Renal pelvis (tissue), 12 donors: ENCODE results near the gene ELOVL2. TPM values are rescaled to one million over a fixed set of nuclear protein-coding genes. Genes with fewer than 3 reads are reported as not detected.
"Not testable (repeated sequence)": the region's sequence is repeated elsewhere in the genome, so short reads cannot be mapped to it uniquely, and the experiment has no call there.

Experiments
- DNase-seq: peaks from one replicate; pipeline ENCODE4 v3.0.0-alpha.2; 2013
- long read RNA-seq, 16 experiments: transcript quantifications; one replicate each; lab custom pipeline, GENCODE V29; 2026
- polyA plus RNA-seq, 3 donors: library from polyadenylated mRNA; unstranded; fragments of 120-200 nt; gene quantifications; one replicate each; pipeline ENCODE4 v1.2.1, GENCODE V29; 2013; ENCODE audit not compliant: insufficient read length in 3 of 3

ELOVL2 gene, protein sequence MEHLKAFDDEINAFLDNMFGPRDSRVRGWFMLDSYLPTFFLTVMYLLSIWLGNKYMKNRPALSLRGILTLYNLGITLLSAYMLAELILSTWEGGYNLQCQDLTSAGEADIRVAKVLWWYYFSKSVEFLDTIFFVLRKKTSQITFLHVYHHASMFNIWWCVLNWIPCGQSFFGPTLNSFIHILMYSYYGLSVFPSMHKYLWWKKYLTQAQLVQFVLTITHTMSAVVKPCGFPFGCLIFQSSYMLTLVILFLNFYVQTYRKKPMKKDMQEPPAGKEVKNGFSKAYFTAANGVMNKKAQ
- polyA plus RNA-seq = 10 to 100 TPM in 1 of 3 donors, 1 to 10 TPM in 2; 9.0 to 10.0 (median 9.8) TPM
- long read RNA-seq, donor 1, partial matches to known transcripts = 0 of 1 reads
- long read RNA-seq, donor 1, other reads (novel, unspliced or antisense) = 0 of 1 reads
- long read RNA-seq, donor 2, transcript ELOVL2-201 (8 exons, 3,997 nt) = major isoform, 10 of 10 reads
- long read RNA-seq, donor 2, partial matches to known transcripts = 0 of 10 reads
- long read RNA-seq, donor 2, other reads (novel, unspliced or antisense) = 0 of 10 reads
- long read RNA-seq, donor 3, partial matches to known transcripts = 0 of 3 reads
- long read RNA-seq, donor 3, other reads (novel, unspliced or antisense) = 0 of 3 reads
- long read RNA-seq, donor 4, partial matches to known transcripts = 0 of 1 reads
- long read RNA-seq, donor 4, other reads (novel, unspliced or antisense) = 0 of 1 reads
- long read RNA-seq, donor 5 = 0 reads
- long read RNA-seq, donor 6, partial matches to known transcripts = 0 of 1 reads
- long read RNA-seq, donor 6, other reads (novel, unspliced or antisense) = 0 of 1 reads
- long read RNA-seq, donor 7, partial matches to known transcripts = 0 of 4 reads
- long read RNA-seq, donor 7, other reads (novel, unspliced or antisense) = 0 of 4 reads
- long read RNA-seq, donor 8 = 0 reads
- long read RNA-seq, donor 9, partial matches to known transcripts = 0 of 1 reads
- long read RNA-seq, donor 9, other reads (novel, unspliced or antisense) = 0 of 1 reads
- long read RNA-seq, donor 10, partial matches to known transcripts = 0 of 3 reads
- long read RNA-seq, donor 10, other reads (novel, unspliced or antisense) = 0 of 3 reads
- long read RNA-seq, donor 11, partial matches to known transcripts = 0 of 2 reads
- long read RNA-seq, donor 11, other reads (novel, unspliced or antisense) = 0 of 2 reads
- long read RNA-seq, donor 12, partial matches to known transcripts = 0 of 3 reads
- long read RNA-seq, donor 12, other reads (novel, unspliced or antisense) = 0 of 3 reads
- long read RNA-seq, donor 13 = 0 reads
- long read RNA-seq, donor 14, partial matches to known transcripts = 0 of 3 reads
- long read RNA-seq, donor 14, other reads (novel, unspliced or antisense) = 0 of 3 reads
- long read RNA-seq, donor 15, partial matches to known transcripts = 0 of 3 reads
- long read RNA-seq, donor 15, other reads (novel, unspliced or antisense) = 0 of 3 reads
- long read RNA-seq, donor 16, partial matches to known transcripts = 0 of 2 reads
- long read RNA-seq, donor 16, other reads (novel, unspliced or antisense) = 0 of 2 reads

DNA sequence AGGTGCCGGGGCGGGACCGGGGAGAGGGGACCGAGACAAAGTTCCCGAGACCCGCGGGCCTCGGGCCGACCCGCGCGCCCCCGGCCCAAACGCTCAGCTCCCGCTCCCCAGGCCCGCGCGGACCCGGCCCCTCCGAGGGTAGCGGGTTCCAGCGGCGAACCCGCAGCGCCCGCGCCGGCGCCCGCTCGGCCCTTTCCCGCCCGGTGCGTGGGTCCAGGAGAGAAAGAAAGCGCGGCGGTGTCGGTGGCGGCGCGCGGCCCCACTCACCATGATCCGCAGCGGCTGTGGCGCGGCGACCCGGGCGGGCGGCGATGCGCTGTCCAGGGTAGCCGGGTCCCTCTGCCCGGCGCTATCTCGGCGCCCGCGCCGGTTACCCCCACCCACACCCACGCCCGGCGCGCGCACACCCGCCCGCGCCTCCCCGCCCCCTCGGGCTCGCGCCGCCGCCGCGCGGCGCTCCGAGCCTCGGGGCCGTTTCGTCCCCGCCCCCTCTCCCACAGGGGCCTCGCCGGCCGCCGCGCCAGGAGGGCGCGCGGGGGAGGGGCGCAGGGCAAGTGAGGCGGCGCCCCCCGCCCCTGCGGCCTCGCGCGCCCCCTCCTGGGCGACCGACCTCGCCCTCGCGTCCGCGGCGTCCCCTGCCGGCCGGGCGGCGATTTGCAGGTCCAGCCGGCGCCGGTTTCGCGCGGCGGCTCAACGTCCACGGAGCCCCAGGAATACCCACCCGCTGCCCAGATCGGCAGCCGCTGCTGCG lies at the start of gene ELOVL2:
TSS of gene ELOVL2 (minus strand) at position 345 of the 751 bp plus-strand sequence. CDS start at position 270, 75 bp downstream.
- DNase-seq = peak; percentile 47

DNA sequence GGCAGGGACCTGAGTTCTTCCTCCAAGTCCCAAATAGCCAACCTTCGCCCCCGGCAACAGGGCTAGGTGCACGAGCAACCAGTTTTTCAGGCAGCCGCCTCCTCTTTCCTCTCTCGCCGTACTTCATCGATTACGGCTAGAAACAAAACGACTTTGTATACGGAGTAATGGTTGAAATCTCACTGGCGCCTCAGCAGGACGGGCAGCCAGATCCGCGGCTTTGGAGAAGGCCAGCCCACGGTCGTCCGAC lies 49.2 kb upstream of the ELOVL2 start:
- no peak for DNase-seq

DNA sequence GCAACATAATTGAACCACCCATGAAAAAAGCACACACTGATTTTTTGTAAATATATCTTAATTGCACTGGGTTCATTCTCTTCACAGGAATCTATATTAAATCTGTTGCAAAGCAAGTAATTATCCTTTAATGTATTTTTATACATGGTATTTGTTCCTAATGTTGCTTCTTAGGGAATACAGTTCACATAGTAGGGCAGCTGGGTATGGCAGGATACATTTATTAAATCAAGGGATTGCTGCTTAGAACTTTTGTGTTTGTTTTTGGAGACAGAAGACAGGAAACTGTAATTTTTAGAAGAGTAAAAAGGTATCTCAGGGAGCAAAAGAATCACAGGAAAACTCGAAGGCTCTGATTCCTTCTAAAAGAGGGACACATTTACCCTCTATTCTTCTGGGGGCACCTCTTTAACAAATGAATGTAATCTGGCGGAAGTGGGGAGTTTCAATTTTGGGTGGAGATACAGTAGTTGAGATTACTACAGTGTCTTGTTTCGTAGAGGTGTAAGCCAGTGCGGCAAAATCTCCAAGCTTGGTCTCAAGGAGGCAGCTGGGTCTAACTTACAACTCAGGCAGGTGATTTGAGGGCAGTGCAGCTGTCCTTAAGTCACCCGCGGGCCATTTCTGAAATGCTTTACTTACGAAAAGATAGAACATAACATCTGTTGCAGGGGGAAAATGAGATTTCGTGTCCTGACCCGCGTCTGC lies 48.7 kb upstream of the ELOVL2 start:
- no peak for DNase-seq

DNA sequence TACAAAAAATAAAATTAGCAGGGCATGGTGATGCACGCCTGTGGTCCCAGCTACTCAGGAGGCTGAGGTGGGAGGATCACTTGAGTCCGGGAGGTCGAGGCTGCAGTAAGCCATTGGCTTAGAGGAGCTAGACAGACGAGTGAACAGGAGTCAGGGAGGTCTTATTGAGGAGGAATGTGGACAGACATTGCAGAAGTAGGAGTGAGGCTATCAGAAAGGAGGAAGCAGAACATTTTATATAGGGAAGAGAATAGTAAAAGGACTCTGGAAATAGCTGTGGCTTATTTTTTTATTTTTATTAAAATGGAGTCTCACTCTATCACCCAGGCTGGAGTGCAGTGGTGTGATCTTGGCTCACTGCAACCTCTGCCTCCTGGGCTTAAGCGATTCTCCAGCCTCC lies 47.0 kb upstream of the ELOVL2 start:
- not testable (repeated sequence) for DNase-seq

DNA sequence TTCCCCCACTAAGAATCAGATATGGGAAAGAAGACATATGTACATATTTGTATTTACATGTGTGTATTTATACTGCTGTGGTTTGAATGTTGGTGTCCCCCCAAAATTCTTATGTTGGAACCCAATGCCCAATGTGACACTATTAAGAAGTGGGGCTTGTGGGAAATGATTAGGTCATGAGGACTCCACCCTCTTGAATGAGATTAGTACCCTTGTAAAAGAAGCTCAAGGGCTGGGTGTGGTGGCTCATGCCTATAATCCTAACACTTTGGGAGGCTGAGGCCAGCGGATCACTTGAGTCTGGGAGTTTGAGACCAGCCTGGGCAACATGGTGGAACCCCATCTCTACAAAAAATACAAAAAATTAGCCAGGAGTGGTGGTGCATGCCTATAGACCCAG lies 45.6 kb upstream of the ELOVL2 start:
- DNase-seq = no peak

DNA sequence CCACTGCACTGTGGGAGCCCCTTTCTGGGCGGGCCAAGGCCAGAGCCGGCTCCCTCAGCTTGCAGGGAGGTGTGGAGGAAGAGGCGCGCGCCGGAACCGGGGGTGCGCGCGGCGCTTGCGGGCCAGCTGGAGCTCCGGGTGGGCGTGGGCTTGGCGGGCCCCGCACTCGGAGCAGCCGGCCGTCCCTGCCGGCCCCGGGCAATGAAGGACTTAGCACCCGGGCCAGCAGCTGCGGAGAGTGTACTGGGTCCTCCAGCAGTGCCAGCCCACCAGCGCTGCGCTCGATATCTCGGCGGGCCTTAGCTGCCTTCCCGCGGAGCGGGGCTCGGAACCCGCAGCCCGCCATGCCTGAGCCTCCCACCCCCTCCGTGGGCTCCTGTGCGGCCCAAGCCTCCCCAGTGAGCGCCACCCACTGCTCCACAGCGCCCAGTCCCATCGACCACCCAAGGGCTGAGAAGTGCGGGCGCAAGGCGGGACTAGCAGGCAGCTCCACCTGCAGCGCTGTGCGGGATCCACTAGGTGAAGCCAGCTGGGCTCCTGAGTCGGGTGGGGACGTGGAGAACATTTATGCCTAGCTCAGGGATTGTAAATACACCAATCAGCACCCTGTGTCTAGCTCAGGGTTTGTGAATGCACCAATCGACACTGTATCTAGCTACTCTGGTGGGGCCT lies 43.2 kb upstream of the ELOVL2 start:
- DNase-seq = not testable (repeated sequence)

DNA sequence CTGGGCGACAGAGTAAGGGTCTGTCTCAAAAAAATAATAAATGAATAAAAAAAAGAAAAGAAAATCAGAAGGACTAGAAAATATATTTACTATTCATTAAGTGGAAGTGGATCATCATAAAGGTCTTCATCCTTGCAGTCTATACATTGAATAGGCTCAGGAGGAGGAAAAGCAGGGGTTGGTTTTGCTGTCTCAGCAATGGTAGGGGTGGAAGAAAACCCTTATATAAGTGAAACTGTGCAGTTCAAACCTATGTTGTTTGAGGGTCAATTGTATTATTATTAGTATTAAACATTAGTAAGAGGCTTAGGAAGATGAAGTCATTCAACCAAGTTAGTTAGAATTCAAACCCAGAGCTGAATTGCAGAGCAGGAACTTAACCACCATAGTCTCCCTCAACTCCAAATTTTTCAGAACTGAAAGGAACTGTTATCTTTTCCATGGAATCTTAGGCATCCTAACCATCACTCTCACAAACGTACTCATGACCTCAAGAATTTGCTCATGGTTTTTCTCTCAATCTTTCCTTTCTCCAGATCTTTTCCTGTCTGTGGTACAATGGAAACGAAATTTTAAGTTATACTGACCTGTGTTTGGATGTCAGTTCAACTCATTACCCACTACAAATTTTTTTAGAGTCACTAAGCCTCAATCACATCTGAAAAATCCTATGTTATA lies 41.8 kb upstream of the ELOVL2 start:
- DNase-seq = no peak

DNA sequence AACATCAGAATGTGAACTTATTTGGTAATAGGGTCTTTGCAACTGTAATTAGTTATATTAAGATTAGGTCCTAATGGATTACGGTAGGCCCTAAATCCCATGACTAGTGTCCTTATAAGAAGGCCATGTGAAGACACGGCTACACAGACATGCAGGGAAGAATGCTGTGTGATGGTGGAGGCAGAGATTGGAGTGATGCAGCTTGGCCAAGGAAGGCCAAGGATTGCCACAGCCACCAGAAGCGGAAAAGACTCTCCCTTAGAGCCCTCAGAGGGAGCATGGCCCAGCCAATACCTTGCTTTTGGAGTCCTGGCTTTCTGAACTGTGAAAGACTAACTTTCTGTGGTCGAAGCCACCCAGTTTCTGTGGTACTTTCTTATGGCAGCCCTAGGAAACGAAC lies 39.9 kb upstream of the ELOVL2 start:
- DNase-seq = no peak

DNA sequence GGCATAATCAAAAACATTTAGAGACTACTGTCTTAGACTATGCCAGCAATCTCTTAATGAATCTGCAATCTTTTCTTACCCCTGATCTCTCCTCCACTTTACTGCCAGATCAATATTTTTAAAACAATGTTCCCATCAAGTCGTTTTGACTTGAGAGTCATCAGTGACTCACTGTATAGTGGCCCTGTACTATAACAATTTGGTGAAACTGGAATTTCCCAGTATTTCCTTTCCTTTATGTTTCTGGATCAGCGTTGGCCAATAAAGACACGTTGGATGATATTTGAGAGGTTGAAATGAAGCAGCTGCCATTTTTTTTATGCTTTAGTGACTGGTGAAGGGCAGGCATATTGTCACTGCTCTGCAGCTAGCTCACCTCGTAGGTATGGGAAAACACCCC lies 39.4 kb upstream of the ELOVL2 start:
- no peak for DNase-seq

DNA sequence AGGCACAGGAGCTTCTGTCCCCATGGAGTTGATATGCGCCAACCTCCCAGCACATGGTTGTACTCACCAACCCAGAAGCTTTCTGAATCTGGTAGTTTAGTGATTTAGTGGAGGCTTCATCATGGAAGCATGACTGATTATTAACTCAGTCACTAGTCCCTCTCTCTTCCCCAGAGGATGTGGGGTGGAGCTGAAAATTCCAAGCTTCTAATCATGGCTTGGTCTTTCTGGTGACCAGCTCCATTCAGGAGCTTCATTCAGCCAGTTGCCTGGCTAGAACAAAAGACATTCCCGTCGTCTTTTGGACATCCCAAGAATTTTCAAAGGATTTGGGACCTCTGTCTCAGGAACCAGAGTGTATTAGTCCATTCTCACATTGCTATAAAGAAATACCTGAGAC lies 36.2 kb upstream of the ELOVL2 start:
- no peak for DNase-seq

DNA sequence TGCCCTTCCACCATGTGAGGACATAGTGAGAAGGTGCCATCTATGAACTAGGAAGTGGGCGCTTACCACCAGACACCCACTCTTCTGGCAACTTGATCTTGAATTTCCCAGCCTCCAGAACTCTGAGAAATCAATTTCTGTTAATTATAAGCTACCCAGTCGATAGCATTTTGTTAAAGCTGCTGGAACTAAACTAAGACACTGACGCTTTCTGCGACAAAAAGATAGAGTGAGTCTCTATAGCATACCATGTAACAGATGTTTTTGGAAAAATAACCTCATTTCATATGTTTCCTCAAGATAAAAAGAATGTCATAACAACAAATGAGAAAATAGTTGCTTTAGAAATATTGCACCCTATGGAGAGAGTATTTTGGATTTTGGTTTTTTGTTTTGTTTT lies 34.2 kb upstream of the ELOVL2 start:
- no peak for DNase-seq

DNA sequence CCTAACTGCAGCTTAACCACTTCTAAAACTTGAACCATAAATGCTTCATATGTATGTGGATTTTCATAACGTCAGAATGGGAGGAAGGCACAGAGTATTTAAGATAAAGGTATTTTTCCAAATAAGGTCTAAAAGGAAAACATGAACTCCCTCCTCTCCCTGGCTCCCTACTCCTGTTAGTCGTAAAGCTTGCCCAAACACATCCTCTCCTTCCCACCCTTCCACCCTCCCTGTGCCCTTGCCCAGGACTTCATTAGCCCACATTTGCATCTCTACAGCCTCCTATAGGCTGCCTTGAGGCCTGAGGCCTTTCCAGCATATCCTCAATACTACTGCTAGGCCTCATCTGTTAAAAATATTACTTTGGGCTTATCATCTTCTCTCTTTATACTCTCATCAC lies 32.4 kb upstream of the ELOVL2 start:
- no peak for DNase-seq

DNA sequence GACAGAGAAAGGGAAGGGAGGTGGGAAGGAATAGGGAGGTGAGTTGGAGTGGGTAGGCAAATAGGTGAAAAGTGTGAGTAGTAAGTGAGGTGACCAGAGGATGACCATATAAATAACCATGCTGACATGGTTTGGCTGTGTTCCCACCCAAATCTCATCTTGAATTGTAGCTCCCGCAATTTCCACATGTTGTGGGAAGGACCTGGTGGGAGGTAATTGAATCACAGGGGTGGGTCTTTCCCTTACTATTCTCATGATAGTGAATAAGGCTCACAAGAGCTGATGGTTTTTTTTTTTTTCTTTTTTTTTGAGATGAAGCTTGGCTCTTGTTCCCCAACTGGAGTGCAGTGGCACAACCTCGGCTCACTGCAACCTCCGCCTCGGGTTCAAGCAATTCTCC lies 28.0 kb upstream of the ELOVL2 start:
- no peak for DNase-seq

DNA sequence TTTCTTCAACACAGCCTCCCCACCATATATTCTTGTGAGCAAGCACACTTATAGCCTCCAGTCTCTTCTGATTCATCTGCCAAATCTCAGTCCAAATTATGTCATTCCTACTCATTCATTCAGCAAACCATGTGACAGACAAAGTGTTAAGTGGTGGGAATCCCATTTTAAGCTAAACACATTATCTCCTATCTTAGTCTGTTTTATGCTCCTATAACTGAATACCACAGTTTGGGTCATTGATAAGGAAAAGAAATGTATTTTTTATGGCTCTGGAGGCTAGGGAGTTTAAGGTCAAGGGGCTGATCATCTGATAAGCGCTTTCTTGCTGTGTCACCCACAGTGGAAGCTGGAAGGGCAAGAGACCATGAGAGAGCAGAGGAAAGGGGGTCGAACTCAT lies 25.7 kb upstream of the ELOVL2 start:
- DNase-seq = no peak

DNA sequence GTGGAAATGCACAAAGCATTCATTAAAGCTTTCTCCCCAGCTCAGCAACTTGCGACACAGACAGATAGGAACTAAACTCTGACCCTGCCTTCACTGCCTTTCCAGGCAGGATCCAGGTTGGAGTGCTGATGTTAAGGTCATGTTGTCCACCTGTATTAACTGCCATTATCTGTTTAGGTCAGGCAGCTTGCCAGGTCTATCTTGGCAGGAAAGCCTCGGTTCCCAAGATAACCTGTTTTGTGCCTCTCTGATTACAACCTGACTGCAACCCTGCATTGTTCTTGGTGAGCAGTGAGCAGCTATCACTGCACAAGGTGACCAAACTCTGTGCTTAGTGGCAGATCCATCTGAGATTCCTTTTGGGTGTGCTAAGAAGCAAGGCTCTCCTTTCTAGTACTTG lies 23.2 kb upstream of the ELOVL2 start:
- DNase-seq = no peak

DNA sequence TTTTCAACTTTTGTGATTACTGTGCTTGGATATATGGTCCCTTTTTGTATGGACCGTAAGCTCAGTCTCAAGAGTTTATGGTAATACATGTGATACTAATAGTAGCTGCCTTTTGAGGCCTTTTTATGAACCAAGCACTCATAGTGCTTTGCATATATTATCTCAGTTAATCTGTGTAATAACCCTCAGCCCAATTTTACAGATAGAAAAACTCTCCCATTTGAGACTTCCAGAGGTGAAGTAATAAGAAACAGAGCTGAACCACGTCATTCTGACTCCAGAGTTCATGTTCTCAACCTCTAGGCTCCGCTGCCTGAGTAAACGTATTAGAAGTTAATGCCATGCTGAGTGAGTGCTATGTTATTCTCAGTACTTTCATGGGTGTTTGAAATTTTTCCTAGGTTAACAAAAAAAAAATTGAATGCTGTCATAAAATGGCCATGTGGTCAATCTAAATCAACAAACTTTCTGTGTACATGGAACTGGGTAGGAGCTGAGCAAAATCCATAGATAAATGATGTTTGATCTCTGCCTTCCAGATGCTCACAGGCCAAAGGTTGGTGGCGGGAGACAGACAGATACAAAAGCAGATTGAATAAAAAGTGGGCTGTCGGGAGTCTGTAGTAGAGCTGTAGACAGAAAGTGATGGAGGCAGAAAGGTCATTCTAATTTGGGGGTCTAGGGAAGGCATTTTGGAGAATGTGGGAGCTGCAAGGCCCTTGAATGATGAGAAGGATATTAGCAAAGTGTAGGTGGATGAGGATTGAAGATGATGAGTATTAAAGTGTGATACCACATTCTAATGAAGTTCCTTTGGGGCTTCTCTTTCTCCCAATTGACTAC lies 22.6 kb upstream of the ELOVL2 start:
- no peak for DNase-seq

DNA sequence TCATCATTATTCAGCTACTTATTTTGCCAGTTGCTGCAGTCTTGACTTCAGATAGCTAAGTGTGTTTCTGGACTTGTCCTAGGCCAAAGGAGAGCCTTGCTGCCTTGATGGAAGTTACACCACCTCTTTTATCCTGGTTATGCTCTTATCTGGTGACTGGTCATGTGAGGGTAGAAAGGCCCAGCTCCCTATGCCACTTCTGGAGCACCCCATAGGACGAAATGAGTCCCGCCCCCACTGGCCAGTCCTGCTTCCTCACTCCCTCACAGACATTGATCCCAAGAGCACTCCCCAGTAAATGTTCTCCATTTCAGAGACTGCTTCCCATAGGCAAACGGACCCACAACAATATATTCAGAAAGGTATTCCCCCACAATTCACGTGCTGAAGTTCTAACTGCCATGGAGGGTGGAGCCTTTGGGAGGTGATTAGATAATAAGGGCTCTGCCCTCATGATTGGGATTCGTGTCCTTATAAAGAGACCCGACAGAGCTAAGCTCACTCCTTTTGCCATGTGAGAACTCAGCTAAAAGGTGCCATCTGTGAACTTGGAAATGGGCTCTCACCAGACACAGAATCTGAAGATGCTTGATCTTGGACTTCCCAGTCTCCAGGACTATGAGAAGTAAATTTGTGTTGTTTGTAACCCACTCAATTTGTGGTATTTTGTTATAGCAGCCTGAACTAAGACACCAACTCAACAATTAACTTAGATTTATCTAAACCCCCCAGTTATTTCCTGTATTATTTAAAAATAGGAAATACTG lies 21.5 kb upstream of the ELOVL2 start:
- no peak for DNase-seq
